ENCODE data around the gene AGFG2. TPM values are rescaled to one million over a fixed set of nuclear protein-coding genes. Genes with fewer than 3 reads are reported as not detected.

Gene AGFG2
- 10 to 100 TPM in 2 of 4 donors, 1 to 10 TPM in 2; 3.4 to 24.3 (median 7.1) TPM for total RNA-seq

- TF ChIP-seq CTCF (IDR thresholded peaks at IDR 0.05; ENCODE audit: low read depth), result no peak
Measured at GRCh38 chr7:100538654-100539435, at the start of gene AGFG2. TSS of gene AGFG2 (plus strand) at chr7:100539203. CDS start at chr7:100539347, 144 bp downstream.

DNA sequence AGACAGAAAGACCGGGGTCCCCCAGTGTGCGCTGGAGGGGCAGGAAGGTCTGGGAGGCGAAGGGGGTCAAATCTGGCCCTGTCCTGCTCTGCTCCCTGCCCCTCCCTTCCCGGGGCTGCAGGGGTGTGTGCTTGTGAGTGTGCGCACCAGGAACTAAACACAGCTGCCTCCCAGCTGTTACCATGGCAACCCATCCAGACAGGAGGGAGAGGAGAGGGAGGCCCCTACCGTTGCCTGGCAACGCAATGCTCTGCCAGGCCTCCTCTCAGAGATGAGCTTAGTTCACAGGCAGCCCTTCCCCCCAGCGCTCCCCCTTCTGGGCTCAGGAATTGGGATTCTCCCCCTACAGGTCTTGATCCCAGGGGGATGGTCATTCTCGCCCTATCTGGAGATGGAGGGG, 49.2 kb upstream of the AGFG2 start:
- TF ChIP-seq CTCF (IDR thresholded peaks at IDR 0.05; ENCODE audit: low read depth), result no peak

DNA sequence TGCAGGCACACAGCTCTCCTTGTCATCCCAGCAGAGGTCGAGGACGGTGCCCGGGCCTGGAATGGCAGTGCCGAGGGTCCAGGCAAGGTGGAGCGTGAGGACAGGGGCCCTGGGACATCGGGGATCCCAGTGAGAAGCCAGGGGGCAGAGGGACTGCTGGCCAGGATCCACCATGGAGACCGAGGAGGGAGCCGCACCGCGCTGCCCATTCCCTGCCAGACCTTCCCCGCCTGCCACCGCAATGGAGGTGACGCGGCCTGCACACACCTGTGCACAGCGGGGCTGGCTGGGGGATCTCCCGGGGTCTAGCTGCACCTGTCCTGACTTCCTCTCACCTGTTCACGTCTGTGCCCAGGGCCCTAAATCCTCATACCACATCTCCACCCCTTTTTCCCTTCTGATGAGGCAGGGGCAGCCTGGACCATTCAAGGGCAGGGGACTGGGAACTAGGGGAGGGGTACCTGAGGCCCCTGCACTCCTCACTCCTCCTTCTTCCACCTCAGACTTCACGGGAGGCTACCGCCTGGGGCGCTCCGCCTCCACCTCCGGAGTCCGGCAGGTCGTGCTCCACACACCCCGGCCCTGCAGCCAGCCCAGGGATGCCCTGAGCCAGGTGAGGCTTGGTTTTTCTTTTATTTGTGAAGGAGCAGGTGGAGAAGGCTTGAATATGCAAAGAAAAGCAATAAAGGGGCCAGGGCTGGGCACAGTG, 48.4 kb upstream of the AGFG2 start:
- no peak for TF ChIP-seq CTCF (IDR thresholded peaks at IDR 0.05; ENCODE audit: low read depth)

DNA sequence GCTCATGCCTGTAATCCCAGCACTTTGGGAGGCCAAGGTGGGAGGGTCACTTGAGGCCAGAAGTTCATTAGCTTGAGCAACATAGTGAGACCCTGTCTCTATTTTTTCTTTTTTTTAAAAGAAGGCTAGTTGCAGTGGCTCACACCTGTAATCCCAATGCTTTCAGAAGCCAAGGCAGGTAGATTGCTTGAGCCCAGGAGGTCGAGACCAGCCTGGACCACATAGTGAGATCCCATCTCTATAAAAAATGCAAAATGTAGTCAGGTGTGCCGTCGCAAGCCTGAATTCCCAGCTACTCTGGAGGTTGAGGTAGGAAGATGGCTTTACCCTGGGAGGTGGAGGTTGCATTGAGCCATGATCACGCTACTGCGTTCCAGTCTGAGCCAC, 47.8 kb upstream of the AGFG2 start:
- no peak for TF ChIP-seq CTCF (IDR thresholded peaks at IDR 0.05; ENCODE audit: low read depth)

DNA sequence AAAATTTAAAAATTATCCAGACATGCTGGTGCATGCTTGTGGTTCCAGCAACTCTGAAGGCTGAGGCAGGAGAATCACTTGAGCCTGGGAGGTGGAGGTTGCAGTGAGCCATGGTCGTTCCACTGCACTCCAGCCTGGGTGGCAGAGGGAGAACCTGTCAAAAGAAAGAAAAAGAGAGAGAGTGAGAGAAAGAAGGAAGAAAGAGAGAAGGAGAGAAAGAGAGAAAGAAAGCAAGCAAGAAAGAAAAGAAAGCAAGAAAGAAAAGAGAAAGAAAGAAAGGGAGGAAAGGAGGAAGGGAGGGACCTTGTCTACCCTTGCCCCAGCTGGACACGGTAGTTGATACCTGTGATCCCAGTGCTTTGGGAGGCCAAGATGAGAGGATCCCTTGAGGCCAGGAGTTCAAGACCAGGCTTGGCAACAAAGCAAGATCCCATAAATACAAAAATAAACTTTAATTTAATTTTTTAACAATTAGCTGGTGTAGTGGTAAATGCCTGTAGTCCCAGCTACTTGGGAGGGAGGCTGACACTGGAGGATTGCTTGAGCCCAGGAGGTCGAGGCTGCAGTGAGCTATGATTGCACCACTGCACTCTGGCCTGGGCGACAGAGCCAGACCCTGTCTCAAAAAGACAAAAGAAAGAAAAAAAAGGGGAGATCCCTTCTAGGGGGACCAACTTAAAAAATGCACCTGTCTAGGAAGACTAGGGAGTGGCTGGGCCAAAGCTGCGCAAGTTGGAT, 46.1 kb upstream of the AGFG2 start:
- TF ChIP-seq CTCF (IDR thresholded peaks at IDR 0.05; ENCODE audit: low read depth), result no peak

DNA sequence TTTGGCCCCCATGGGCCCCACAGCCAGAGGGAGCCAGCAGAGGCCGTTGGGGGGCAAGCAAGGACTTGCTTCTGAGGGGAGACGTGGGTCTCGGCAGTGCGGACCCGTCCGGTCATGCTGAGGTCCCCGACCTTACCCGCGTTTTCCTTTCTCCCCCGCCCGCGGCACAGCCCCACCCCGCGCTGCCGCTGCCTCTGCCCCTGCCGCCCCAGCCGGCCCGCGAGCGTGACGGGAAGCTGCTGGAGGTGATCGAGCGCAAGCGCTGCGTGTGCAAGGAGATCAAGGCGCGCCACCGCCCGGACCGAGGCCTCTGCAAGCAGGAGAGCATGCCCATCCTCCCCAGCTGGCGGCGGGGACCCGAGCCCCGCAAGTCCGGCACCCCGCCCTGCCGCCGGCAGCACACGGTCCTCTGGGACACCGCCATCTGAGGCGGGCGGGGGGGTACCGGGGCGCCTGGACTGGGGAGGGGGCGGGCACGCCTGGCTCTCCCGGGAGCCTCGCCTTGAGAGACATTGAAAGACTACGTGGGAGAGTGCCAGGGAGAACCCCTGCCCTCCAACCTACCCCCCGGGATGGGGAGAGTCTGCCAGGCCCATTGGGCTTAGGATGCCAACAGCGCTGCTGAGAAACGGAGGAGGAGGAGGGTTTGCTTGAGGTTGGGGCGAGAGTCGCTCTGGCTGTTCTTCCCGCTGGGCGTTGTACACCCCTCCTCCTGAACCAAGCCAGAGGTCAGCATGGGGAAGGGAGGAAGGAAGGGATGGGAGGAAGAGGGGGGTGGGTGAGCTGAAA, 45.3 kb upstream of the AGFG2 start:
- no peak for TF ChIP-seq CTCF (IDR thresholded peaks at IDR 0.05; ENCODE audit: low read depth)
